HepG2 (cell line): ENCODE results near the gene CCNL1.

Source experiments
- CTCF ChIP-seq: sonication (generic); formaldehyde crosslinking; IDR thresholded peaks from 2 replicates; pipeline ENCODE4 v1.5.0; 2020; ENCODE audit warnings: mild to moderate bottlenecking, missing genetic modification reagents, moderate library complexity
- EZH2 ChIP-seq: conservative IDR thresholded peaks from 2 replicates; pipeline ENCODE4 v1.6.1; 2012; ENCODE audit warnings: mild to moderate bottlenecking, low read depth, low read length, moderate library complexity
- FOXK1 ChIP-seq: sonication (generic); formaldehyde crosslinking; IDR thresholded peaks from 2 replicates; pipeline ENCODE4 v1.4.0; 2020; ENCODE audit warnings: low read depth, missing genetic modification reagents, borderline replicate concordance
- HMG20A ChIP-seq: IDR thresholded peaks from 2 replicates; pipeline ENCODE4 v1.6.1; 2016; ENCODE audit warnings: borderline replicate concordance
- KLF9 ChIP-seq: IDR thresholded peaks from 2 replicates; pipeline ENCODE4 v1.6.1; 2016; ENCODE audit warnings: low read depth
- POLR2A ChIP-seq, 2 experiments: IDR thresholded peaks; 2 replicates each; pipeline ENCODE4 v1.6.1; 2011; ENCODE audit warnings: low read depth in 2 of 2, low read length in 2 of 2, mild to moderate bottlenecking in 1 of 2, moderate library complexity in 1 of 2; ENCODE audit not compliant: insufficient read depth in 1 of 2
- TIGD3 ChIP-seq: sonication (generic); formaldehyde crosslinking; IDR thresholded peaks from 2 replicates; pipeline ENCODE4 v1.5.1; 2020; ENCODE audit warnings: mild to moderate bottlenecking, missing genetic modification reagents, borderline replicate concordance
- YY1 ChIP-seq: IDR thresholded peaks from 2 replicates; pipeline ENCODE4 v1.6.1; 2011; ENCODE audit warnings: low read length, low read depth, moderate library complexity, mild to moderate bottlenecking; ENCODE audit not compliant: insufficient read depth, insufficient replicate concordance
- ZFP1 ChIP-seq: IDR thresholded peaks from 2 replicates; pipeline ENCODE4 v1.6.1; 2016
- ZNF781 ChIP-seq: sonication (generic); formaldehyde crosslinking; IDR thresholded peaks from 2 replicates; pipeline ENCODE4 v1.5.1; 2020; ENCODE audit warnings: borderline replicate concordance, mild to moderate bottlenecking, missing genetic modification reagents; ENCODE audit errors: not compliant biosample characterization
- TF ChIP-seq, protein P1 (sequence below): sonication (generic); formaldehyde crosslinking; IDR thresholded peaks from 2 replicates; pipeline ENCODE4 v1.9.0; 2022; ENCODE audit warnings: missing genetic modification reagents, mild to moderate bottlenecking, borderline replicate concordance

- TF ChIP-seq, protein P1, sequence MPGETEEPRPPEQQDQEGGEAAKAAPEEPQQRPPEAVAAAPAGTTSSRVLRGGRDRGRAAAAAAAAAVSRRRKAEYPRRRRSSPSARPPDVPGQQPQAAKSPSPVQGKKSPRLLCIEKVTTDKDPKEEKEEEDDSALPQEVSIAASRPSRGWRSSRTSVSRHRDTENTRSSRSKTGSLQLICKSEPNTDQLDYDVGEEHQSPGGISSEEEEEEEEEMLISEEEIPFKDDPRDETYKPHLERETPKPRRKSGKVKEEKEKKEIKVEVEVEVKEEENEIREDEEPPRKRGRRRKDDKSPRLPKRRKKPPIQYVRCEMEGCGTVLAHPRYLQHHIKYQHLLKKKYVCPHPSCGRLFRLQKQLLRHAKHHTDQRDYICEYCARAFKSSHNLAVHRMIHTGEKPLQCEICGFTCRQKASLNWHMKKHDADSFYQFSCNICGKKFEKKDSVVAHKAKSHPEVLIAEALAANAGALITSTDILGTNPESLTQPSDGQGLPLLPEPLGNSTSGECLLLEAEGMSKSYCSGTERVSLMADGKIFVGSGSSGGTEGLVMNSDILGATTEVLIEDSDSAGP (CRISPR knock-in tag) = no peak
- TF ChIP-seq FOXK1 (CRISPR knock-in tag) (no peak), YY1 (no peak), HMG20A (no peak), CTCF (no peak), POLR2A (IDR thresholded peaks at IDR 0.05; ENCODE audit: insufficient read depth in 1 of 2, low read depth in 2 of 2, low read length in 2 of 2) (no peak), KLF9 (CRISPR knock-in tag) (no peak), EZH2 (no peak), TIGD3 (CRISPR knock-in tag) (no peak), ZNF781 (CRISPR knock-in tag) (no peak), ZFP1 (CRISPR knock-in tag) (no peak)
These were observed 19.4 kb upstream of the CCNL1 start for GRCh38 chr3:157179365-157179803.
